Hepatocyte (in vitro differentiated cells): ENCODE results near the gene RELT. TPM values are rescaled to one million over a fixed set of nuclear protein-coding genes. Genes with fewer than 3 reads are reported as not detected.

Source experiments
- DNase-seq: peaks from one replicate; pipeline ENCODE4 v3.0.0-alpha.2; 2016; ENCODE audit warnings: low spot score
- H2AFZ ChIP-seq: fragments of 200-600 bp; sonication (generic); 2 replicates; pipeline ENCODE4 v1.6.0; 2016; ENCODE audit warnings: antibody characterized with exemption, mild to moderate bottlenecking
- H3K27ac ChIP-seq: fragments of 200-600 bp; sonication (generic); 2 replicates; pipeline ENCODE4 v1.5.1; 2016; ENCODE audit warnings: mild to moderate bottlenecking
- H3K27me3 ChIP-seq: fragments of 200-600 bp; sonication (generic); 2 replicates; pipeline ENCODE4 v1.6.1; 2016
- H3K36me3 ChIP-seq: fragments of 200-600 bp; sonication (generic); replicated peaks from 2 replicates; pipeline ENCODE4 v1.5.1; 2016; ENCODE audit warnings: low read depth; ENCODE audit not compliant: insufficient read depth
- H3K4me1 ChIP-seq: fragments of 200-600 bp; sonication (generic); 2 replicates; pipeline ENCODE4 v1.5.1; 2016; ENCODE audit warnings: mild to moderate bottlenecking, moderate library complexity; ENCODE audit not compliant: insufficient read depth
- H3K4me2 ChIP-seq: fragments of 200-600 bp; sonication (generic); 2 replicates; pipeline ENCODE4 v1.6.0; 2016
- H3K4me3 ChIP-seq: fragments of 200-600 bp; sonication (generic); 2 replicates; pipeline ENCODE4 v1.5.1; 2016; ENCODE audit warnings: mild to moderate bottlenecking
- H3K79me2 ChIP-seq: fragments of 200-600 bp; sonication (generic); 2 replicates; pipeline ENCODE4 v1.6.0; 2017; ENCODE audit warnings: mild to moderate bottlenecking
- H3K9me2 ChIP-seq: fragments of 200-600 bp; sonication (generic); replicated peaks from 2 replicates; pipeline ENCODE4 v1.6.0; 2017; ENCODE audit warnings: mild to moderate bottlenecking; ENCODE audit not compliant: insufficient read depth
- H3K9me3 ChIP-seq: fragments of 200-600 bp; sonication (generic); 2 replicates; pipeline ENCODE4 v1.5.1; 2016; ENCODE audit warnings: low read depth, mild to moderate bottlenecking
- H4K20me1 ChIP-seq: fragments of 200-600 bp; sonication (generic); 2 replicates; pipeline ENCODE4 v1.6.0; 2016; ENCODE audit warnings: mild to moderate bottlenecking; ENCODE audit not compliant: insufficient read depth, poor library complexity, severe bottlenecking
- EZH2 ChIP-seq: fragments of 200-600 bp; sonication (generic); IDR thresholded peaks from 2 replicates; pipeline ENCODE4 v1.6.1; 2016; ENCODE audit warnings: antibody characterized with exemption, mild to moderate bottlenecking, borderline replicate concordance
- EZH2phosphoT487 ChIP-seq: fragments of 200-600 bp; sonication (generic); IDR thresholded peaks from one replicate; pipeline ENCODE4 v1.6.1; 2018; ENCODE audit warnings: antibody characterized with exemption, mild to moderate bottlenecking, low read depth, moderate library complexity; ENCODE audit not compliant: unreplicated experiment, severe bottlenecking
- WGBS: methylation state at CpG from one replicate; pipeline ENCODE4 v1.1.6; 2016; ENCODE audit warnings: low lambda C conversion rate; ENCODE audit errors: missing lambda C conversion rate; 5-methylcytosine and 5-hydroxymethylcytosine counted together
- polyA plus RNA-seq: library from polyadenylated mRNA; unstranded; fragments of >200 nt; fragmentation: Nextera tagmentation; extraction: Ambion mirVana; gene quantifications from 2 replicates; pipeline ENCODE4 v1.2.1, GENCODE V29; 2016
- total RNA-seq: library from RNA; depleted of rRNA; stranded (reverse); fragments of >200 nt; gene quantifications from 2 replicates; pipeline ENCODE4 v1.2.3, GENCODE V29; 2014
- TF ChIP-seq, protein P1 (sequence below): fragments of 200-600 bp; sonication (generic); IDR thresholded peaks from 2 replicates; pipeline ENCODE4 v1.5.1; 2016; ENCODE audit warnings: antibody characterized with exemption, mild to moderate bottlenecking; ENCODE audit not compliant: poor library complexity

RELT gene
- total and polyA plus RNA-seq, 2 experiments from 2014 or later: 1.6 to 3.4 TPM

DNA sequence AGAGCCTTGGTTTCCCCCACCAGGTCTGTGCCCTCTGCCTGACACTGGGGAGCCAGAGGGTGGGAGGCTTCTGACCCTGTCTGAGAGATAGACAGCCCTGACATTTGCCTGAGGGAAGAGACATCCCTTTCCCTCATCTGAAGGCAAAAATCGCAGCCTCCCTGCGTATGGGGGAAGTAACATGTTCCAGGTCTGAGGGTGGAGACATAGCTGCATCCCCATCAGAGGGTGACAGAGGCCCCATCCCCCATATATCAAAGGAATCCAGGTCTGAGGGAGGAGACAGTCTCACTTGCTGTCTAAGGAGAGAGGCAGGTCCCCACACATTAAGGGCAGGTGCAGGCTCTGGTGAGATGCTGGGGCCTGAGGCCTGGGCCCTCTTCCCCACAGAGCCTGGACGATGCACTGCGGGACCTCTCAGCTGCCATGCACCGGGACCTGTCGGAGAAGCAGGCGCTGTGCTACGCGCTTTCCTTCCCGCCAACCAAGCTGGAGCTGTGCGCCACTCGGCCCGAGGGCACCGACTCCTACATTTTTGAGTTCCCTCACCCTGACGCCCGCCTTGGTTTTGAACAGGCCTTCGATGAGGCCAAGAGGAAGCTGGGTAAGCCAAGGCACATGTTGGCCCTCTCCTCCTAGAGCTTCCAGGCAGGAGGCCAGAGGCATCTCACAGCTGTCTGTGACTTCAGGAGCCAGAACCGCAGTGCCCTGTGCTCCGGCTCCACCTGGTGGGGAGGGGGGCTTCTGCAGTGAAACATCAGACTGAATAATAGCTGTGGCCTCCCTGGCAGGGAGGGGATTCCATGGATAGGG is 16.1 kb upstream of the RELT start:
- Histone ChIP-seq H3K79me2 (no peaks in the 10 kb centered on the region), H3K4me2 (no peak overlapping the region), H2AFZ (no peak overlapping the region), H3K9me3 (no peaks in the 10 kb centered on the region), H3K27me3 (no peaks in the 10 kb centered on the region), H4K20me1 (no peaks in the 10 kb centered on the region), H3K9me2 (no peaks in the 10 kb centered on the region), H3K27ac (no peak overlapping the region), H3K4me3 (no peak overlapping the region), H3K4me1 (no peaks in the 10 kb centered on the region), H3K36me3 (no peaks in the 10 kb centered on the region)
- WGBS: 89% methylated on average over 19 of the region's 19 CpGs
- no peak for TF ChIP-seq EZH2
- no peak for TF ChIP-seq EZH2phosphoT487
- TF ChIP-seq, protein P1, sequence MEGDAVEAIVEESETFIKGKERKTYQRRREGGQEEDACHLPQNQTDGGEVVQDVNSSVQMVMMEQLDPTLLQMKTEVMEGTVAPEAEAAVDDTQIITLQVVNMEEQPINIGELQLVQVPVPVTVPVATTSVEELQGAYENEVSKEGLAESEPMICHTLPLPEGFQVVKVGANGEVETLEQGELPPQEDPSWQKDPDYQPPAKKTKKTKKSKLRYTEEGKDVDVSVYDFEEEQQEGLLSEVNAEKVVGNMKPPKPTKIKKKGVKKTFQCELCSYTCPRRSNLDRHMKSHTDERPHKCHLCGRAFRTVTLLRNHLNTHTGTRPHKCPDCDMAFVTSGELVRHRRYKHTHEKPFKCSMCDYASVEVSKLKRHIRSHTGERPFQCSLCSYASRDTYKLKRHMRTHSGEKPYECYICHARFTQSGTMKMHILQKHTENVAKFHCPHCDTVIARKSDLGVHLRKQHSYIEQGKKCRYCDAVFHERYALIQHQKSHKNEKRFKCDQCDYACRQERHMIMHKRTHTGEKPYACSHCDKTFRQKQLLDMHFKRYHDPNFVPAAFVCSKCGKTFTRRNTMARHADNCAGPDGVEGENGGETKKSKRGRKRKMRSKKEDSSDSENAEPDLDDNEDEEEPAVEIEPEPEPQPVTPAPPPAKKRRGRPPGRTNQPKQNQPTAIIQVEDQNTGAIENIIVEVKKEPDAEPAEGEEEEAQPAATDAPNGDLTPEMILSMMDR: peak; percentile 33
- peak; percentile 43 for DNase-seq

GRCh38 chr11:73360743-73361369 is 15.3 kb upstream of the RELT start:
- Histone ChIP-seq H2AFZ (no peak overlapping the region), H3K9me3 (no peaks in the 10 kb centered on the region), H3K4me1 (no peaks in the 10 kb centered on the region), H3K4me2 (no peak overlapping the region), H3K4me3 (no peak overlapping the region), H3K27ac (no peak overlapping the region), H3K9me2 (no peaks in the 10 kb centered on the region), H3K36me3 (no peaks in the 10 kb centered on the region), H3K27me3 (no peaks in the 10 kb centered on the region), H4K20me1 (no peaks in the 10 kb centered on the region), H3K79me2 (no peaks in the 10 kb centered on the region)
- TF ChIP-seq, protein P1: no peak
- no peak for TF ChIP-seq EZH2phosphoT487
- TF ChIP-seq EZH2: no peak
- DNase-seq: no peak
- 97% methylated on average over 8 of the region's 8 CpGs for WGBS

GRCh38 chr11:73361953-73362776 is 14.0 kb upstream of the RELT start:
- H3K4me2 ChIP-seq: no peak overlapping the region
- H3K4me1 ChIP-seq: no peaks in the 10 kb centered on the region
- H3K9me3 ChIP-seq: no peaks in the 10 kb centered on the region
- no peaks in the 10 kb centered on the region for H3K27me3 ChIP-seq
- no peak overlapping the region for H2AFZ ChIP-seq
- WGBS: 74% methylated on average over 57 of the region's 70 CpGs
- TF ChIP-seq EZH2phosphoT487 (no peak), EZH2 (no peak)
- TF ChIP-seq, protein P1: no peak
- H3K36me3 ChIP-seq: no peaks in the 10 kb centered on the region
- no peak for DNase-seq
- no peak overlapping the region for H3K27ac ChIP-seq
- H4K20me1 ChIP-seq: no peaks in the 10 kb centered on the region
- H3K79me2 ChIP-seq: no peaks in the 10 kb centered on the region
- H3K4me3 ChIP-seq: no peak overlapping the region
- no peaks in the 10 kb centered on the region for H3K9me2 ChIP-seq
